Measurements from ENCODE around the gene FRZB. TPM values are rescaled to one million over a fixed set of nuclear protein-coding genes. Genes with fewer than 3 reads are reported as not detected.

FRZB gene, protein sequence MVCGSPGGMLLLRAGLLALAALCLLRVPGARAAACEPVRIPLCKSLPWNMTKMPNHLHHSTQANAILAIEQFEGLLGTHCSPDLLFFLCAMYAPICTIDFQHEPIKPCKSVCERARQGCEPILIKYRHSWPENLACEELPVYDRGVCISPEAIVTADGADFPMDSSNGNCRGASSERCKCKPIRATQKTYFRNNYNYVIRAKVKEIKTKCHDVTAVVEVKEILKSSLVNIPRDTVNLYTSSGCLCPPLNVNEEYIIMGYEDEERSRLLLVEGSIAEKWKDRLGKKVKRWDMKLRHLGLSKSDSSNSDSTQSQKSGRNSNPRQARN
- total RNA-seq (1 to 10 TPM in 6 of 9 donors, under 1 TPM in 3; 0.30 to 2.1 (median 1.3) TPM), polyA plus RNA-seq (1 to 10 TPM; 1.9 to 2.5 (median 2.2) TPM)
- long read RNA-seq, donor 1, partial matches to known transcripts: 0 of 3 reads
- long read RNA-seq, donor 1, other reads (novel, unspliced or antisense): 0 of 3 reads
- long read RNA-seq, donor 2, partial matches to known transcripts: 0 of 1 reads
- long read RNA-seq, donor 2, other reads (novel, unspliced or antisense): 0 of 1 reads
- long read RNA-seq, donor 3, partial matches to known transcripts: 0 of 2 reads
- long read RNA-seq, donor 3, other reads (novel, unspliced or antisense): 0 of 2 reads
- long read RNA-seq, donor 4: 0 reads
- long read RNA-seq, donor 5, transcript FRZB-201 (6 exons, 3,162 nt): major isoform, 9 of 9 reads
- long read RNA-seq, donor 5, partial matches to known transcripts: 0 of 9 reads
- long read RNA-seq, donor 5, other reads (novel, unspliced or antisense): 0 of 9 reads
- long read RNA-seq, donor 6, partial matches to known transcripts: 0 of 1 reads
- long read RNA-seq, donor 6, other reads (novel, unspliced or antisense): 0 of 1 reads
- long read RNA-seq, donor 7, partial matches to known transcripts: 0 of 2 reads
- long read RNA-seq, donor 7, other reads (novel, unspliced or antisense): 0 of 2 reads
- long read RNA-seq, donor 8, partial matches to known transcripts: 0 of 2 reads
- long read RNA-seq, donor 8, other reads (novel, unspliced or antisense): 0 of 2 reads
- long read RNA-seq, donor 9: 0 reads
- long read RNA-seq, donor 10, partial matches to known transcripts: 0 of 1 reads
- long read RNA-seq, donor 10, other reads (novel, unspliced or antisense): 0 of 1 reads

DNA sequence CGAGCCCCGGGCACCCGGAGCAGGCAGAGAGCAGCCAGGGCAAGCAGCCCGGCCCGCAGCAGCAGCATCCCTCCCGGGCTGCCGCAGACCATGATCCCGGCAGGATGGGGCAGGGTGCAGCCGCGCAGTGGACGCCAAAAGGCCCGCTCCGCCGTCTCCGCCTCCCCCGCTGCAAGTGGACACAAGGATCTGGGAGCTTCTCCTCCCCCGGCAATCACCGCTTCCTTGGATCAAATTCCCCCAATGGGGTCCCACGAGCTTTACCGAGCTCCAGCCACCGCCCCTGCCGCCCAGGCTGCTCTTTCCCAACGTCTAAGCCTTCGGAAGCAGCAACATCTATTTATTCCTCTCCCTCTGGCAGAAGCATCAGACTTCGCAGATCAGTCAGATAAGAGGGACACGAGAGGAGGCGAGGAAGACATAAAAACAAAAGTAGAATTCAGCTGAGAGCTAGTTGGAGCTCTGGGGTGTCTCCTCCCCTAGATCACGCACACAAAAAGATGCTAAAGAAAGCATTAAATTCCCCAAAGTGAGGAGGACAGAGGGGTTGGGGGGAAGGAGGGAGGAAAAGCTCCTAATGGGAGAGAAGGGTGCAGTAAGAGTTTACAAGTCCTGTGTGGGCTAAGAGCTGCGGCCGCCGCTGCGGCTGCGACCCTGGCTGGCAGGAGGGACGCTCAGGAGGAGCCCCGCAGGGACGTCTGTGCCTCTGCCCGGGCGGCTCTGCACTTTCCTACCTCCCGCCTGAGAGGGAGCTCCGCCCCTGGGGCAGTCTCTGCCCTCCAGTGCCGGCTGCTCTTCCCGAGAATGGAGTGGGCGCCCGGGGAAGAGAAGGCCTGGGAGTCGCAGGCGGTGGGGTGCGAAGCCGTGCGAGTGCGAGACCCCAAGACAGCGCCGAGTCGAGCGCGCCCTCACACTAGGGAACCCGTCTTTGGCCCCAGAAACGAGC is at the start of gene FRZB:
TSS of gene FRZB (minus strand) at position 177 of the 946 bp plus-strand sequence. CDS start at position 92, 85 bp downstream.
- Histone ChIP-seq H3K9me3 (replicated peaks in 1 of 3) (no peaks in the 10 kb centered on the region), H3K27me3 (no peaks in the 10 kb centered on the region), H3K27ac (peak within 1 kb of the TSS in 1 of 5 donors; percentile 25), H3K36me3 (replicated peaks in 1 of 2) (no peaks in the 10 kb centered on the region), H3K4me1 (replicated peaks in 1 of 2) (peaks cover 0 to 16% of the 10 kb centered on the region in 2 donors), H3K4me3 (peak within 1 kb of the TSS in 2 of 4 donors; percentile 10 to 60)
- WGBS, 4 donors: 2 to 5% (median 3%) methylated on average over 22 to 57 of the region's 57 CpGs
- peak; percentile 24 to 68 (median 57) for DNase-seq
- intact Hi-C loops (cut with DNase I): no loop called here
- TF ChIP-seq CTCF (IDR thresholded peaks at IDR 0.05) (no peak), POLR2A (IDR thresholded peaks at IDR 0.05) (no peak)

GRCh38 chr2:182915369-182916326 is 49.2 kb upstream of the FRZB start:
- WGBS, 4 donors: 41 to 58% (median 46%) methylated on average over 5 to 6 of the region's 6 CpGs
- no peaks in the 10 kb centered on the region for H3K36me3 ChIP-seq (replicated peaks in 1 of 2)
- TF ChIP-seq CTCF (IDR thresholded peaks at IDR 0.05) (peak in 1 of 6 experiments; percentile 31), POLR2A (IDR thresholded peaks at IDR 0.05) (no peak)
- no peaks in the 10 kb centered on the region for H3K27me3 ChIP-seq
- no peaks in the 10 kb centered on the region for H3K9me3 ChIP-seq (replicated peaks in 1 of 3)
- peaks cover 0 to 7% of the 10 kb centered on the region in 2 donors for H3K4me1 ChIP-seq (replicated peaks in 1 of 2)
- no peak overlapping the region for H3K4me3 ChIP-seq
- H3K27ac ChIP-seq: peak overlapping the region in 4 of 5 donors; percentile 29 to 83 (median 54)
- DNase-seq: peak in 5 of 7 donors; percentile 29 to 45 (median 37)
- intact Hi-C loops (cut with DNase I): no loop called here

- no peaks in the 10 kb centered on the region for H3K9me3 ChIP-seq (replicated peaks in 1 of 3)
- H3K36me3 ChIP-seq (replicated peaks in 1 of 2): no peaks in the 10 kb centered on the region
- H3K4me3 ChIP-seq: no peak overlapping the region
- no peak for DNase-seq
- WGBS, 4 donors: 88 to 95% (median 91%) methylated on average over 1 of the region's 1 CpG
- intact Hi-C loops (cut with DNase I): no loop called here
- H3K27ac ChIP-seq: peak overlapping the region in 4 of 5 donors; percentile 4 to 83 (median 48)
- H3K27me3 ChIP-seq: no peaks in the 10 kb centered on the region
- H3K4me1 ChIP-seq (replicated peaks in 1 of 2): peaks cover 0 to 7% of the 10 kb centered on the region in 2 donors
- TF ChIP-seq CTCF (IDR thresholded peaks at IDR 0.05) (no peak), POLR2A (IDR thresholded peaks at IDR 0.05) (no peak)
These were observed 48.4 kb upstream of the FRZB start for GRCh38 chr2:182914852-182915251.

Data from adrenal gland (tissue), 19 donors.